ENCODE measurements around the gene BCKDHB. TPM values are rescaled to one million over a fixed set of nuclear protein-coding genes. Genes with fewer than 3 reads are reported as not detected.

Gene BCKDHB
- total and polyA plus RNA-seq, 2 donors (not counting 3 experiments of a cell fraction or from before 2014, with no cell fraction given): 5.6 to 12.2 TPM

DNA sequence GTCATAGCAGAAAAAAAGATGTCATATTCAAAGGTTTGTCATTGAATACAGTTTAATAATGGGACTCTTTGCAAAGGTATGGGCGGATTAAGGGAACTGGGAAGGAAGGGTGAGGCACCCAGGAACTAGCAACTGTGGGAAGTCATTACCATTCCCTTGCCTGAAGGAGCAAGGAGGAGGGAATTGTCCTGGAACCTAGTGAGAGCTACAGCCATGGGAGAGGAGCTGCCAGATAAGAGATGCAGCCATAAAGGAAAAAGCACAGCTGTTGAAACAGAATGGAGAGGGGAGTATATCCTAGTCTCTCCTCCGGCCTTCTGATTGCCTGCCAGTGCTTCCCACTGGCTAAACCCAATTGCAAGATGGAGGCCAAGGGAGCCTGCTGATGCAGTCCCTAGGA lies 250.6 kb downstream of the BCKDHB start:
- no TSS peak for BruUV-seq (replicated peaks)
- ChIA-PET POLR2A (no interaction called here), CTCF (interaction anchor here (1.1 kb wide), 1 partner anchor 98 kb away, joined by 3 read pairs; no protein-coding TSS in a partner anchor)
- DNase-seq (ENCODE audit: low read depth, low spot score): no peak
- Histone ChIP-seq H3K9ac (replicated peaks; ENCODE audit: extremely low read depth, insufficient read depth, low read length) (no peak overlapping the region), H3K4me2 (ENCODE audit: insufficient read depth, low read length) (no peak overlapping the region), H3K4me1 (ENCODE audit: control insufficient read depth, extremely low read depth, insufficient read depth, low read length) (no peaks in the 10 kb centered on the region), H3K27ac (ENCODE audit: insufficient read depth, low read depth, low read length) (no peak overlapping the region), H3K79me2 (ENCODE audit: control insufficient read depth, insufficient read depth, low read length) (no peaks in the 10 kb centered on the region), H3K27me3 (ENCODE audit: control insufficient read depth in 2 of 2, insufficient read depth in 2 of 2, low read length in 2 of 2) (no peaks in the 10 kb centered on the region), H3K9me3 (replicated peaks; ENCODE audit: control insufficient read depth, insufficient read depth, low read length) (no peaks in the 10 kb centered on the region), H2AFZ (ENCODE audit: low read depth, low read length) (no peak overlapping the region), H4K20me1 (replicated peaks; ENCODE audit: control insufficient read depth, extremely low read depth, insufficient read depth, low read length) (no peaks in the 10 kb centered on the region), H3K4me3 (replicated peaks in 1 of 3; ENCODE audit: insufficient read depth in 1 of 3, low read depth in 1 of 3, low read length in 3 of 3) (no peak overlapping the region), H3K9me1 (replicated peaks; ENCODE audit: control insufficient read depth, extremely low read depth, insufficient read depth, low read length) (no peaks in the 10 kb centered on the region), H3K36me3 (ENCODE audit: control insufficient read depth in 2 of 2, extremely low read depth in 1 of 2, insufficient read depth in 2 of 2, low read length in 2 of 2) (no peaks in the 10 kb centered on the region)
- no peak for FAIRE-seq
- TF ChIP-seq JUN (IDR thresholded peaks at IDR 0.05; ENCODE audit: borderline replicate concordance, insufficient read depth, insufficient read length, low read depth) (no peak), FOS (IDR thresholded peaks at IDR 0.05; ENCODE audit: borderline replicate concordance, insufficient read depth, low read length) (no peak), EZH2 (IDR thresholded peaks at IDR 0.05; ENCODE audit: borderline replicate concordance, low read depth, low read length, severe bottlenecking) (no peak), CTCF (IDR thresholded peaks at IDR 0.05; ENCODE audit: extremely low read depth in 1 of 2, insufficient read depth in 1 of 2, low read depth in 1 of 2, low read length in 2 of 2) (no peak), POLR2A (IDR thresholded peaks at IDR 0.05; ENCODE audit: low read depth, low read length) (no peak), GATA2 (IDR thresholded peaks at IDR 0.05; ENCODE audit: insufficient read depth, insufficient read length, low read depth, low read length) (no peak), POLR2AphosphoS5 (IDR thresholded peaks at IDR 0.05; ENCODE audit: insufficient read depth, low read depth, low read length) (no peak), MAX (IDR thresholded peaks at IDR 0.05; ENCODE audit: insufficient read depth, insufficient read length) (no peak), MYC (IDR thresholded peaks at IDR 0.05; ENCODE audit: low read depth, low read length) (no peak)
- intact Hi-C loops (cut with micrococcal nuclease): no loop called here
- dilution Hi-C loops (cut with MboI; ENCODE audit: extremely low pct_ligation_motif_present, low sequenced_read_pairs): no loop called here

Measured in endothelial cell of umbilical vein (primary cell).